ENCODE measurements around the gene OR6A2. TPM values are rescaled to one million over a fixed set of nuclear protein-coding genes. Genes with fewer than 3 reads are reported as not detected.

Gene OR6A2
- total RNA-seq, 2 experiments from 2014 or later = 0.16 to 0.38 TPM

- Mint-ChIP-seq H3K4me3 (no peak within 1 kb of the TSS), H3K27ac (no peak within 1 kb of the TSS), H3K9me3 (no peaks in the 10 kb centered on the region), H3K36me3 (ENCODE audit: low read depth) (no peaks in the 10 kb centered on the region), H3K4me1 (ENCODE audit: low read depth) (no peaks in the 10 kb centered on the region), H3K27me3 (peaks cover under 1% of the 10 kb centered on the region)
- CTCF ChIA-PET = interaction anchor here (0.9 to 2.4 kb wide), 4 partner anchors 13 to 40 kb away, joined by 3 to 10 read pairs (median 4); no protein-coding TSS in a partner anchor
- DNase-seq (no peak), ATAC-seq (no peak)
- POLR2A ChIA-PET = no interaction called here
- TF ChIP-seq, protein P1, sequence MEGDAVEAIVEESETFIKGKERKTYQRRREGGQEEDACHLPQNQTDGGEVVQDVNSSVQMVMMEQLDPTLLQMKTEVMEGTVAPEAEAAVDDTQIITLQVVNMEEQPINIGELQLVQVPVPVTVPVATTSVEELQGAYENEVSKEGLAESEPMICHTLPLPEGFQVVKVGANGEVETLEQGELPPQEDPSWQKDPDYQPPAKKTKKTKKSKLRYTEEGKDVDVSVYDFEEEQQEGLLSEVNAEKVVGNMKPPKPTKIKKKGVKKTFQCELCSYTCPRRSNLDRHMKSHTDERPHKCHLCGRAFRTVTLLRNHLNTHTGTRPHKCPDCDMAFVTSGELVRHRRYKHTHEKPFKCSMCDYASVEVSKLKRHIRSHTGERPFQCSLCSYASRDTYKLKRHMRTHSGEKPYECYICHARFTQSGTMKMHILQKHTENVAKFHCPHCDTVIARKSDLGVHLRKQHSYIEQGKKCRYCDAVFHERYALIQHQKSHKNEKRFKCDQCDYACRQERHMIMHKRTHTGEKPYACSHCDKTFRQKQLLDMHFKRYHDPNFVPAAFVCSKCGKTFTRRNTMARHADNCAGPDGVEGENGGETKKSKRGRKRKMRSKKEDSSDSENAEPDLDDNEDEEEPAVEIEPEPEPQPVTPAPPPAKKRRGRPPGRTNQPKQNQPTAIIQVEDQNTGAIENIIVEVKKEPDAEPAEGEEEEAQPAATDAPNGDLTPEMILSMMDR (IDR thresholded peaks at IDR 0.05) = no peak
- intact Hi-C loops (cut with micrococcal nuclease) = no loop called here
Observed at GRCh38 chr11:6771926-6772893, 27.3 kb downstream of the OR6A2 start, which contains the start of gene OR2AG2. Gene OR2AG2, minus strand, starts transcription at chr11:6771976. Its CDS starts 3,019 bp downstream, at chr11:6768957.

DNA sequence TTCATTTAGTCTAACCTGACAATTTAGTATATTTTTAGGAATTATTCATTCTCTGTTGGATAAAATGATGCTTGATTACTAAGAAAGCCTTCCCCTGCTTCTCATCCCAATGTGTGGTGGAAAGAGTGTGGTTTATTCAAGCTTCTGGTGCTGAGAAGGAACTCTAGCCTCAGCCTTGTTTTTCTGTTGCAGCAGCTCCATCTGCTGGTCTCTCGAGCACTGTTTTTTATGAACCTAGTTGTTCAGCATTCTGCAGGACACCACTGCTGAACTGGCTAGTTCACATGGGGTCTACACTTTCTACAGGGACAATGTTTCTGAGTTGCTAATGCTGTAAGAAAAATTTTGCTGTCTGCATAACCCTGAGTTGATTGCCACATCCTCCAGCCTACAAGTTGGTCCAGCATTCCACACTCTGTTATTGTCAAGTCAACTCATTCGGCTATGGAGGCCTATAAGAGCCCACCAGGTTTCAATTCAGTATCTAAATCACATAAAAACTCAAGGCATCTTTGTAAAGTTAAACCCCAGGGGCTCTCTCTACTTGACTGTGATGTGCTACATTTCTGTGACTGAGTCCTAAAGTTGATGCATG is 42.0 kb downstream of the OR6A2 start:
- peak; percentile 84 for ATAC-seq
- CTCF ChIA-PET = interaction anchor here (0.7 to 8.0 kb wide), 18 partner anchors 8 to 379 kb away, joined by 3 to 367 read pairs (median 6); no protein-coding TSS in a partner anchor
- intact Hi-C loops (cut with micrococcal nuclease) = loop anchor here (1.0 to 2.0 kb wide), 3 partner anchors 19 to 55 kb away; no protein-coding TSS in a partner anchor
- Mint-ChIP-seq H3K9me3 (no peaks in the 10 kb centered on the region), H3K36me3 (ENCODE audit: low read depth) (no peaks in the 10 kb centered on the region), H3K27me3 (peaks cover 5% of the 10 kb centered on the region), H3K27ac (no peak overlapping the region), H3K4me3 (no peak overlapping the region), H3K4me1 (ENCODE audit: low read depth) (peaks cover 13% of the 10 kb centered on the region)
- TF ChIP-seq, protein P1 (IDR thresholded peaks at IDR 0.05) = peak; percentile 84
- POLR2A ChIA-PET = interaction anchor here (0.9 kb wide), 1 partner anchor 30 kb away, joined by 3 read pairs; no protein-coding TSS in a partner anchor
- peak; percentile 82 for DNase-seq

- Mint-ChIP-seq H3K9me3 (no peaks in the 10 kb centered on the region), H3K4me1 (ENCODE audit: low read depth) (peaks cover 13% of the 10 kb centered on the region), H3K36me3 (ENCODE audit: low read depth) (no peaks in the 10 kb centered on the region), H3K27me3 (peaks cover 2% of the 10 kb centered on the region), H3K4me3 (no peak overlapping the region), H3K27ac (no peak overlapping the region)
- ChIA-PET POLR2A (interaction anchor here (1.4 to 1.5 kb wide), 2 partner anchors 9 to 15 kb away, joined by 3 to 9 read pairs; no protein-coding TSS in a partner anchor), CTCF (interaction anchor here (0.7 to 8.0 kb wide), 21 partner anchors 10 to 377 kb away, joined by 3 to 367 read pairs (median 6); partner anchors contain the start of gene MRPL17)
- intact Hi-C loops (cut with micrococcal nuclease) = loop anchor here (2.0 kb wide), 1 partner anchor 53 kb away; no protein-coding TSS in a partner anchor
- TF ChIP-seq, protein P1 (IDR thresholded peaks at IDR 0.05) = no peak
- DNase-seq = no peak
- no peak for ATAC-seq
Observed at GRCh38 chr11:6755953-6756347, 43.5 kb downstream of the OR6A2 start.

DNA sequence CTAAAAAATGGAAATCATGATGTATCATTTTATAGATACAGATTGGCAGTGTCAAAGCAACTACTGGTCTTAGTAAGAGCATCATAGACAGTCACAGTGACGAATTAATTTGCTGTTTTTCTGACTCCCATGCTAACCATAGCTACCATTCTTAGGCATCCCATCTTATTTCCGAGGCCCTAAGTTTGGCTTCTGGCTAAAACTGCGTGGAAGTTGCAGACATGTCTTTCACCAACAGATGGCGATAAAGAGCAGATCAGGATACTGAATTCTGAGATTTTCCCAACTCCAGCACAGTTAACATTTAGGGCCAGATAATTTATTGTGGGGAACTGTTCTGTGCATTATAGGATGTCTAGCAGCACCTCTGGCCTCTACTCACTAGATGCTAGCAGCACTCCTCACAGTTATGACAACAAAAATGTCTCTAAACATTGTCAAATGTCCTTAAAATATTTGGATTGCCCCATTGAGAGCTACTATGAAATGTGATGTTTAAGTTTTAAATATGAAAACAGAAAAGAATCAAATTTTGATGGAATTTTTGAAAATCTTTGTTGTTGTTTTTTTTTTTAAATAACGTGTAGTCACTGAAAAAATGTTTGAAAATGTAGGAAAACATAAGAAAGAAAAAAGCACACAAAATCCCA is 44.1 kb downstream of the OR6A2 start:
- Mint-ChIP-seq H3K27ac (no peak overlapping the region), H3K36me3 (ENCODE audit: low read depth) (no peaks in the 10 kb centered on the region), H3K4me3 (no peak overlapping the region), H3K27me3 (peaks cover 1% of the 10 kb centered on the region), H3K9me3 (no peaks in the 10 kb centered on the region), H3K4me1 (ENCODE audit: low read depth) (peaks cover 13% of the 10 kb centered on the region)
- POLR2A ChIA-PET = interaction anchor here (1.2 to 1.9 kb wide), 4 partner anchors 9 to 19 kb away, joined by 3 to 9 read pairs (median 5); no protein-coding TSS in a partner anchor
- DNase-seq (peak; percentile 34), ATAC-seq (peak; percentile 48)
- TF ChIP-seq, protein P1 (IDR thresholded peaks at IDR 0.05) = peak; percentile 97
- CTCF ChIA-PET = interaction anchor here (0.8 to 8.0 kb wide), 38 partner anchors 10 to 401 kb away, joined by 3 to 367 read pairs (median 6); partner anchors contain the start of genes MRPL17, OR2AG1 and OR2AG2
- intact Hi-C loops (cut with micrococcal nuclease) = no loop called here
